Hindlimb muscle (tissue), 1 donor: Measurements from ENCODE around the gene CT45A2. TPM values are rescaled to one million over a fixed set of nuclear protein-coding genes. Genes with fewer than 3 reads are reported as not detected.
"Not testable (repeated sequence)": the region's sequence is repeated elsewhere in the genome, so short reads cannot be mapped to it uniquely, and the experiment has no call there.

Source experiments
- DNase-seq: peaks from one replicate; pipeline ENCODE4 v3.0.0-alpha.2; 2013
- polyA plus RNA-seq: library from polyadenylated mRNA; unstranded; fragments of 120-200 nt; gene quantifications from one replicate; pipeline ENCODE4 v1.2.1, GENCODE V29; 2013; ENCODE audit not compliant: insufficient read length

Gene CT45A2, protein sequence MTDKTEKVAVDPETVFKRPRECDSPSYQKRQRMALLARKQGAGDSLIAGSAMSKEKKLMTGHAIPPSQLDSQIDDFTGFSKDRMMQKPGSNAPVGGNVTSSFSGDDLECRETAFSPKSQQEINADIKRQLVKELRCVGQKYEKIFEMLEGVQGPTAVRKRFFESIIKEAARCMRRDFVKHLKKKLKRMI
- not detected for polyA plus RNA-seq

DNA sequence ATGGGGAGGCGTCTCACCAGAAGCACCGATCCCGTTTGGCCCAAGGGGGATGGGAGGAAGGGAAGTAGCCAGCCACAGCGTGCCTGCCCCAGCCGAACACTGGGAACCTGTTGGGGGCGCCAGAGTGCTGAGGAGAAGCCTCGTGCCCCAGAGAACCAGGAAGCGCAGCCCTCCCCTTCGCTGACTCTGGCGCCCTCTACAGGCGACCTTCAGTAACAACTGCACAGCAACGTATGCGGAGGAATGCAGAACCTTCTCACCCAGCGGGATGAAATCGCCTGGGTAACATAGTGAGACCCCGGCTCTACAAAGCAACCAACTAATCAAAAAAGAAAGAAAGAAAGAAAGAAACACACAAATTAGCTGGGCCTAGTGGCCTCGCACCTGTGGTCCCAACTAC lies at the start of gene CT45A2:
TSS of gene CT45A2 (minus strand) at position 101 of the 400 bp plus-strand sequence. CDS start 3,747 bp downstream, outside the sequence.
- DNase-seq = not testable (repeated sequence)

GRCh38 chrX:135854438-135854837 lies 34.6 kb upstream of the CT45A2 start, which contains the start of gene CT45A8:
CT45A8 (minus strand) TSS chrX:135854538; CDS start chrX:135850783, 3,755 bp downstream.
- not testable (repeated sequence) for DNase-seq

- not testable (repeated sequence) for DNase-seq
These were observed 17.4 kb upstream of the CT45A2 start, which contains the start of gene CT45A7 for GRCh38 chrX:135837180-135837579. CT45A7 (minus strand) TSS chrX:135837280; CDS start chrX:135833533, 3,747 bp downstream.

DNA sequence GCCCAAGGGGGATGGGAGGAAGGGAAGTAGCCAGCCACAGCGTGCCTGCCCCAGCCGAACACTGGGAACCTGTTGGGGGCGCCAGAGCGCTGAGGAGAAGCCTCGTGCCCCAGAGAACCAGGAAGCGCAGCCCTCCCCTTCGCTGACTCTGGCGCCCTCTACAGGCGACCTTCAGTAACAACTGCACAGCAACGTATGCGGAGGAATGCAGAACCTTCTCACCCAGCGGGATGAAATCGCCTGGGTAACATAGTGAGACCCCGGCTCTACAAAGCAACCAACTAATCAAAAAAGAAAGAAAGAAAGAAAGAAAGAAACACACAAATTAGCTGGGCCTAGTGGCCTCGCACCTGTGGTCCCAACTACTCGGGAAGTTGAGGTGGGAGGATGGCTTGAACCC lies 17.1 kb downstream of the CT45A2 start, which contains the start of gene CT45A6:
TSS of gene CT45A6 (minus strand) at position 101 of the 400 bp plus-strand sequence. CDS start 3,794 bp downstream, outside the sequence.
- DNase-seq = not testable (repeated sequence)

GRCh38 chrX:135785403-135785802 lies 34.4 kb downstream of the CT45A2 start, which contains the start of gene CT45A5:
CT45A5 (minus strand) TSS chrX:135785503; CDS start chrX:135781729, 3,774 bp downstream.
- not testable (repeated sequence) for DNase-seq

GRCh38 chrX:135768091-135768490 lies 51.7 kb downstream of the CT45A2 start, which contains the start of gene CT45A3:
CT45A3 (minus strand) TSS chrX:135768191; CDS start chrX:135764444, 3,747 bp downstream.
- DNase-seq = not testable (repeated sequence)

Other genes with a start within 250 kb of the CT45A2 start
- gene CT45A1, start 106.4 kb downstream of the CT45A2 start, polyA plus RNA-seq = not detected
- 0.22 TPM for gene CT45A3, start 51.8 kb downstream of the CT45A2 start, polyA plus RNA-seq
- 0.31 TPM for gene CT45A5, start 34.5 kb downstream of the CT45A2 start, polyA plus RNA-seq
- not detected for gene CT45A6, start 17.2 kb downstream of the CT45A2 start, polyA plus RNA-seq
- gene CT45A7, start 17.3 kb upstream of the CT45A2 start, polyA plus RNA-seq = not detected
- gene CT45A8, start 34.5 kb upstream of the CT45A2 start, polyA plus RNA-seq = not detected
- gene CT45A9, start 51.8 kb upstream of the CT45A2 start, polyA plus RNA-seq = not detected
- gene CT45A10, start 73.4 kb upstream of the CT45A2 start, polyA plus RNA-seq = not detected
- not detected for gene SAGE1, start 73.7 kb upstream of the CT45A2 start, polyA plus RNA-seq
- gene MMGT1, start 154.0 kb upstream of the CT45A2 start, polyA plus RNA-seq = 17.8 TPM
- 7.7 TPM for gene SLC9A6, start 165.4 kb upstream of the CT45A2 start, polyA plus RNA-seq